Measurements from ENCODE around the gene RIC8A.
"Not testable (repeated sequence)": the region's sequence is repeated elsewhere in the genome, so short reads cannot be mapped to it uniquely, and the experiment has no call there.

RIC8A gene

DNA sequence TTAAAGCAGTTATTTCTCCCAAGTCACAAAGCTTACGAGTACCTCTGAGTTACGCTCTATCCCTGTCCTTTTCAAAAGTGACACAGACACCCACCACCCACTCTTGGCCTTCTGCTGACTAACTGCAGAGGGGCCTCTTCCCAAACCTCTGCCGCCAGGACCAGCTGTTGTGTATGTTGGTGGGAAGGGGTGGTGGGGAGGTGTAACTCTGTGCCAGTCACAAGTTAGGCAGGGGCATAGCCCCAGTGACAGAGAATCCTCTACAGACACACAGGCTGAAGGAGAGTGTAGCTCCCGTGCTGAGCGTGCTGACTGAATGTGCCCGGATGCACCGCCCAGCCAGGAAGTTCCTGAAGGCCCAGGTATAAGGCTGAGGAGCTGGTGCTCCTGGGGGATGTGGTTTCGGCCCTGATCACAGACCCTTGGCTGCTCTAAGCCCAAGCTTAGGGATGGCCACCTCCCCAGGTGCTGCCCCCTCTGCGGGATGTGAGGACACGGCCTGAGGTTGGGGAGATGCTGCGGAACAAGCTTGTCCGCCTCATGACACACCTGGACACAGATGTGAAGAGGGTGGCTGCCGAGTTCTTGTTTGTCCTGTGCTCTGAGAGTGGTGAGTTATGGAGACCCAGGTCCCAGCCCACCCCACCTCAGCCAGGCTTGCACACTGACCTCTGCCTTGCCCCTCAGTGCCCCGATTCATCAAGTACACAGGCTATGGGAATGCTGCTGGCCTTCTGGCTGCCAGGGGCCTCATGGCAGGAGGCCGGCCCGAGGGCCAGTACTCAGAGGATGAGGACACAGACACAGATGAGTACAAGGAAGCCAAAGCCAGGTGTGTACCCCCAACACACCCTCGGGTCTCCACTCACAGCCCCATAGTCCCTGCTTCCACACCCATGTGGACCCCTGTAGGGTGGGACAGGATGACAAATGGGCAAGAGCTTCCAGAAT, 4.9 kb downstream of the RIC8A start:
- Histone ChIP-seq H3K9me3 (ENCODE audit: insufficient read depth, low read depth, low read length) (no peaks in the 10 kb centered on the region), H3K4me3 (ENCODE audit: low read length) (no peak overlapping the region), H3K4me1 (ENCODE audit: insufficient read depth, low read length) (no peaks in the 10 kb centered on the region), H3K9ac (ENCODE audit: low read depth, low read length) (no peak overlapping the region), H3K36me3 (ENCODE audit: insufficient read depth, low read length) (peaks cover 69% of the 10 kb centered on the region), H3K27me3 (ENCODE audit: insufficient read depth, low read length) (no peaks in the 10 kb centered on the region), H3K27ac (ENCODE audit: low read depth, low read length) (no peak overlapping the region)
- 95% methylated on average over 17 of the region's 17 CpGs for WGBS

DNA sequence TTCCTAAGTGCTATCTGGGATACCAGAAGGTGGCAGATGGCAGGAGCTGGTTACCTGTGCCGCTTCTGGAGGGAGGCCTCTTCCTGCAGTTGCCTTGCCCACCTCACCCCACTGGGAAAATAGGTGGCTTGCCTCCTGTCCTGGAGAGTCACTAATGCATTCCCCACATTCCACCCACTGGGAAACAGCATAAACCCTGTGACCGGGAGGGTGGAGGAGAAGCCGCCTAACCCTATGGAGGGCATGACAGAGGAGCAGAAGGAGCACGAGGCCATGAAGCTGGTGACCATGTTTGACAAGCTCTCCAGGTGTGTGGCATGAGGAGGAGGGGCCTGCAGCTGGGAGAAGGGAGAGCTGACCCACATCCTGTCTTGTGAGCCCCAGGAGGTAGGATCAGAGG, 5.6 kb downstream of the RIC8A start:
- no peak overlapping the region for H3K4me3 ChIP-seq (ENCODE audit: low read length)
- no peak overlapping the region for H3K9ac ChIP-seq (ENCODE audit: low read depth, low read length)
- WGBS = 97% methylated on average over 4 of the region's 4 CpGs
- H3K27me3 ChIP-seq (ENCODE audit: insufficient read depth, low read length) = no peaks in the 10 kb centered on the region
- H3K36me3 ChIP-seq (ENCODE audit: insufficient read depth, low read length) = peaks cover 69% of the 10 kb centered on the region
- no peaks in the 10 kb centered on the region for H3K9me3 ChIP-seq (ENCODE audit: insufficient read depth, low read depth, low read length)
- no peaks in the 10 kb centered on the region for H3K4me1 ChIP-seq (ENCODE audit: insufficient read depth, low read length)
- no peak overlapping the region for H3K27ac ChIP-seq (ENCODE audit: low read depth, low read length)

DNA sequence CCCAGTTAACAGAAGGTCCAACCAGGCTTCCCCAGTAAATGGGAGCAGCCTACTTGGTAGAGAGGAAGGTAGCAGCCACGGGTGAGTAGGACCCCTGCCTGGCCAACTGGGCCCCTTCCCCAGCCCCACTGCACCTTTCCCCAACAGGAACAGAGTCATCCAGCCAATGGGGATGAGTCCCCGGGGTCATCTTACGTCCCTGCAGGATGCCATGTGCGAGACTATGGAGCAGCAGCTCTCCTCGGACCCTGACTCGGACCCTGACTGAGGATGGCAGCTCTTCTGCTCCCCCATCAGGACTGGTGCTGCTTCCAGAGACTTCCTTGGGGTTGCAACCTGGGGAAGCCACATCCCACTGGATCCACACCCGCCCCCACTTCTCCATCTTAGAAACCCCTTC, 6.6 kb downstream of the RIC8A start:
- no peaks in the 10 kb centered on the region for H3K4me1 ChIP-seq (ENCODE audit: insufficient read depth, low read length)
- H3K27me3 ChIP-seq (ENCODE audit: insufficient read depth, low read length) = no peaks in the 10 kb centered on the region
- no peak overlapping the region for H3K9ac ChIP-seq (ENCODE audit: low read depth, low read length)
- H3K36me3 ChIP-seq (ENCODE audit: insufficient read depth, low read length) = peaks cover 73% of the 10 kb centered on the region
- H3K4me3 ChIP-seq (ENCODE audit: low read length) = no peak overlapping the region
- 93% methylated on average over 7 of the region's 7 CpGs for WGBS
- H3K27ac ChIP-seq (ENCODE audit: low read depth, low read length) = no peak overlapping the region
- no peaks in the 10 kb centered on the region for H3K9me3 ChIP-seq (ENCODE audit: insufficient read depth, low read depth, low read length)

DNA sequence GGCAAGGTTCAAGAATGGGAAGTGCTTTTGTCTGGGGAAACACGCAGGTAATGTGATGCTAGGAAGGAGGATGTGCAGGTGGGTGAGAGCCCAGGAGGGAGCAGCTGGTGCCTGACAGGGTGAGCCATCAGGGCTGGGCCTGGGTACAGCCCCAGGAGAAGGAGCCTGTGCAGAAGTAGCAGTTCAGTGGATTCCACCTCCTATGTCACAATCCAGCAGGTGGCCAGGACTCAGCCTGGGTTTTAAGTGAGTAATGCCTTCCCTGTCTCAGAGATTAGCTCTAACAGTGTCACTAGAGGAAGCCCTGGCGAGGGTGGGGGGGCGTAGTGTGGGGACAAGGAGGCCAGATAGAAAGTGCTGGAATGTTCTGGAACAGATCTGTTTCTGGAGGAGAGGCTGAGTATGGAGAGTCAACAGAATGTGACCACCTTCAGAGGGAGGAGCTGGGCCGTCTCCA, 8.1 kb downstream of the RIC8A start:
- no peak overlapping the region for H3K4me3 ChIP-seq (ENCODE audit: low read length)
- 88% methylated on average over 4 of the region's 4 CpGs for WGBS
- no peaks in the 10 kb centered on the region for H3K9me3 ChIP-seq (ENCODE audit: insufficient read depth, low read depth, low read length)
- H3K36me3 ChIP-seq (ENCODE audit: insufficient read depth, low read length) = peaks cover 61% of the 10 kb centered on the region
- H3K9ac ChIP-seq (ENCODE audit: low read depth, low read length) = no peak overlapping the region
- no peak overlapping the region for H3K27ac ChIP-seq (ENCODE audit: low read depth, low read length)
- H3K4me1 ChIP-seq (ENCODE audit: insufficient read depth, low read length) = no peaks in the 10 kb centered on the region
- no peaks in the 10 kb centered on the region for H3K27me3 ChIP-seq (ENCODE audit: insufficient read depth, low read length)

DNA sequence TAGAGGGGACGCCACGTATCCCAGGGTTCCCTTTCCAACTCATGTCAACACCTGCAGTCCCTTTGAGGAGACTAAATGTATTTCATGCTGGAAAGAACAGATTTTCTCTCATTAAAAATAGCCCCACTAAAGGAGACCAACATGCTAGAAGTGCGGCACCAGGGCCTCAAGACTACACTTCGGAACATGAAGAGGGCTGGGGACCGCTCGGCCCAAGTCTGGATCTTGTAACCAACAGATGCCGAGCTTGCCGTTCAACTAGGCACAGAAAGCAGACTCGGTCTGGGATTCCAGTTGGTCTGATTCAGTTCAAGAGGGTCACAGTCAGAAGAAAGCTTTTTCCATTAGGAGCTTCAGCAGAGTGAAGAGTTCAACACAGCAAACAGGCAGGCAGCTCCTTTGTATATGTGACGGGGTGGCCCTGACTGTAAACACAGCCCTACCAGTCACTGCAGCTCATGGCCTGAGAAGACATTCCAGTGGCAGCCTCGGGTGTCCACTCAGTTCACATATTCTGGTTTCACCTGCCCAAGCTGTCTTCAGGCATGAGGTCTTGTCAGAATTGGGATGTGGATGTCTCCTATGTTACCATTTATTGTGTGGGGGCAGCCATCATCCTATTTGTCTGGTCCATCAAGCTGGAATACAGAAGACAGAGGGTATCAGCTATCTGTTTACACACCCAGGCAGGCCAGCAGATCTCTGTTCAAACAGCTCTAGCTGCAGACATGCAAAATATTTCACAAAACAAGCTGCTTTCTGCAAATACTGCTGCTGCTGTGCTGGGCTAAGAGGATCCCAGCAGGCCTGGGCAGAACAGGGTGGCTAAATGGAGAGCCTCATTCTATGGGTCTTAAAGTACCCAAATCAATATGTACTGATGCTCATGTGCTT, 8.8 kb downstream of the RIC8A start:
- Histone ChIP-seq H3K27me3 (ENCODE audit: insufficient read depth, low read length) (no peaks in the 10 kb centered on the region), H3K4me3 (ENCODE audit: low read length) (no peak overlapping the region), H3K4me1 (ENCODE audit: insufficient read depth, low read length) (no peaks in the 10 kb centered on the region), H3K9ac (ENCODE audit: low read depth, low read length) (no peak overlapping the region), H3K27ac (ENCODE audit: low read depth, low read length) (no peak overlapping the region), H3K36me3 (ENCODE audit: insufficient read depth, low read length) (peaks cover 54% of the 10 kb centered on the region), H3K9me3 (ENCODE audit: insufficient read depth, low read depth, low read length) (no peaks in the 10 kb centered on the region)
- 92% methylated on average over 11 of the region's 11 CpGs for WGBS

DNA sequence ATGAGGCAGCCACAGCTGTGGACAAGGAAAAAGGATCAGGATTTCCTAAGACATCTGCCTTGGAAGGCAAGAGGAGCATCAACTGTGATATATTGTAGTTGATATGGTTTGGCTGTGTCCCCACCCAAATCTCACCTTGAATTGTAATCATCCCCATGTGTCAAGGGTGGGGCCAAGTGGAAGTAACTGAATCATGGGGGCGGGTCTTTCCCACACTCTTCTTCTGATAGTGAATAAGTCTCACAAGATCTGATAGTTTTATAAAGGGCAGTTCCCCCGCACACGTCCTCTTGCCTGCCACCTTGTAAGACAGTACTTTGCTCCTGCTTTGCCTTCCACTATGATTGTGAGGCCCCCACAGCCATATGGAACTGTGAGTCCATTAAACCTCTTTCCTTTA, 10.2 kb downstream of the RIC8A start:
- Histone ChIP-seq H3K9me3 (ENCODE audit: insufficient read depth, low read depth, low read length) (no peaks in the 10 kb centered on the region), H3K9ac (ENCODE audit: low read depth, low read length) (no peak overlapping the region), H3K4me1 (ENCODE audit: insufficient read depth, low read length) (no peaks in the 10 kb centered on the region), H3K4me3 (ENCODE audit: low read length) (no peak overlapping the region), H3K27ac (ENCODE audit: low read depth, low read length) (no peak overlapping the region), H3K36me3 (ENCODE audit: insufficient read depth, low read length) (peaks cover 40% of the 10 kb centered on the region), H3K27me3 (ENCODE audit: insufficient read depth, low read length) (no peaks in the 10 kb centered on the region)
- 96% methylated on average over 3 of the region's 3 CpGs for WGBS

DNA sequence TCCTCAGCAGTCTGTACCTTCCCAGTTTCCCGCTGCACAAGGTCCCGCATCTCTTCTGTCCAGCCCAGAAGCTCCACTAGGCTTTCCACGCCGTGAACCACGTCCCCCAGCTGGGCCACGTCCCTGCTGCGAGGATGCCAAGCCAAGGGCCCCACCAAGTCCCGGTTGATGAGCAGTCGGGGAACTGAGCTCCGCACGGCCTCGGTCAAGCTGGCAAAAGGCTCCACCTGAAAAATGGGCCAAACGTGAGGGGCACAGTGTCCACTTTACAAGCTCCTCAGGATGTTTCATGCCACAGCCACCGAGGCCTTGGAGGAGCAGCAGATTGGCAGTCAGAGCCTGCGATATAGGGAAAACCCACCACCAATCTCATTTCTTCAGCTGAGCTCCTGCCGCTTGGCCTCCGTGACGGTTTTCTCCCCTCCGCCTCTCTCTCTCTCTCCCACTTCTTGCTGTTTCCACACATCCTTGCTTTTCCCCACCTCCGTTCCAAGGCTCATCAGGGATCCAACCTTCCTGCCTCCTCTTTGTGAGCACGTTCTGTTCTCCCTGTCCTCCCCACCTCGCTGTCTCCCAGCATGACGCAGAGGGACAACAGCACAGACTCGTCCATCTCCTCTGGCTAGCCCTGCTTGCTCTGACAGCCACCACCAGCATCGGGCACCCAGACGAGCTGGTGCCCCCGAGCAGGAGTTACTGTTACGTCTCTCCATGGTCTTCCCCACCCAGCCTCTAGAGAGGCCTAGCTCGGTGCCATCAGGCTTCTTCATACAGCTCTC, 11.5 kb downstream of the RIC8A start:
- 93% methylated on average over 29 of the region's 29 CpGs for WGBS
- Histone ChIP-seq H3K9me3 (ENCODE audit: insufficient read depth, low read depth, low read length) (no peaks in the 10 kb centered on the region), H3K27me3 (ENCODE audit: insufficient read depth, low read length) (no peaks in the 10 kb centered on the region), H3K9ac (ENCODE audit: low read depth, low read length) (no peak overlapping the region), H3K27ac (ENCODE audit: low read depth, low read length) (no peak overlapping the region), H3K4me3 (ENCODE audit: low read length) (no peak overlapping the region), H3K4me1 (ENCODE audit: insufficient read depth, low read length) (no peaks in the 10 kb centered on the region), H3K36me3 (ENCODE audit: insufficient read depth, low read length) (peaks cover 28% of the 10 kb centered on the region)

DNA sequence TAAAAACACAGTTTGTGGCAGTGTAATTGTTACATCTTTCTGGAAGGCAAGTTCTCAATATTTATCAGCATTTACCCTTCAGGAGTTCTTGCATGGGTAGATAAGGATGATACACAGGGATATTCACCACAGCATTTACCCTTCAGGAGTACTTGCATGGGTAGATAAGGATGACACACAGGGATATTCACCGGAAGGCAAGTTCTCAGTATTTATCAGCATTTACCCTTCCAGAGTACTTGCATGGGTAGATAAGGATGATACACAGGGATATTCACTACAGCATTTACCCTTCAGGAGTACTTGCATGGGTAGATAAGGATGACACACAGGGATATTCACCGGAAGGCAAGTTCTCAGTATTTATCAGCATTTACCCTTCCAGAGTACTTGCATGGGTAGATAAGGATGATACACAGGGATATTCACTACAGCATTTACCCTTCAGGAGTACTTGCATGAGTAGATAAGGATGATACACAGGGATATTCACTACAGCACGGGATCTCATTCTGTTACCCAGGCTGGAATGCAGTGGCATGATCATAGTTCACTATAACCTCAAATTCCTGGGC, 13.2 kb downstream of the RIC8A start:
- not testable (repeated sequence) for H3K27ac ChIP-seq (ENCODE audit: low read depth, low read length); H3K27me3 ChIP-seq (ENCODE audit: insufficient read depth, low read length); H3K4me3 ChIP-seq (ENCODE audit: low read length); H3K9ac ChIP-seq (ENCODE audit: low read depth, low read length); H3K4me1 ChIP-seq (ENCODE audit: insufficient read depth, low read length); H3K9me3 ChIP-seq (ENCODE audit: insufficient read depth, low read depth, low read length)
- H3K36me3 ChIP-seq (ENCODE audit: insufficient read depth, low read length) = peaks cover 11% of the 10 kb centered on the region
- WGBS = 97% methylated on average over 1 of the region's 3 CpGs

DNA sequence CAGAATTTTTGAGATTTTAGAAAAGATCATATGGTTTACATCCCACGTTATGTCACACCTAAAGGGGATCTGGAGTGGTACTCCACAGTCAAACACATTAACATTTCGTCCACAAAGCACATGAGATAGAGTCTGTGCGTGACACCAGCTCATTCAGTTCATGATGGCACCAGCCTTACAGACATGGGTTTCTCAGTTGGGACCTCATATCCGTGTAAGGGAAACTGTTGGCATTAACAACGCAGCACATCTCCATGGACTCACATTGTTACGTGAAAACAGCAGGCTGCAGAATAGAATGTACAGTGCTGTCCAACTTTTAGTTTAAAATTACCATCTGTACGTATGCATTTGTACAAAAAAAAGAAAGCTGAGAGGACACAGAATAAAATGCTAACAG, 14.0 kb downstream of the RIC8A start:
- Histone ChIP-seq H3K9me3 (ENCODE audit: insufficient read depth, low read depth, low read length) (no peaks in the 10 kb centered on the region), H3K36me3 (ENCODE audit: insufficient read depth, low read length) (peaks cover 4% of the 10 kb centered on the region), H3K27ac (ENCODE audit: low read depth, low read length) (no peak overlapping the region), H3K27me3 (ENCODE audit: insufficient read depth, low read length) (no peaks in the 10 kb centered on the region), H3K4me1 (ENCODE audit: insufficient read depth, low read length) (no peaks in the 10 kb centered on the region), H3K9ac (ENCODE audit: low read depth, low read length) (no peak overlapping the region), H3K4me3 (ENCODE audit: low read length) (no peak overlapping the region)
- WGBS = 92% methylated on average over 7 of the region's 7 CpGs

DNA sequence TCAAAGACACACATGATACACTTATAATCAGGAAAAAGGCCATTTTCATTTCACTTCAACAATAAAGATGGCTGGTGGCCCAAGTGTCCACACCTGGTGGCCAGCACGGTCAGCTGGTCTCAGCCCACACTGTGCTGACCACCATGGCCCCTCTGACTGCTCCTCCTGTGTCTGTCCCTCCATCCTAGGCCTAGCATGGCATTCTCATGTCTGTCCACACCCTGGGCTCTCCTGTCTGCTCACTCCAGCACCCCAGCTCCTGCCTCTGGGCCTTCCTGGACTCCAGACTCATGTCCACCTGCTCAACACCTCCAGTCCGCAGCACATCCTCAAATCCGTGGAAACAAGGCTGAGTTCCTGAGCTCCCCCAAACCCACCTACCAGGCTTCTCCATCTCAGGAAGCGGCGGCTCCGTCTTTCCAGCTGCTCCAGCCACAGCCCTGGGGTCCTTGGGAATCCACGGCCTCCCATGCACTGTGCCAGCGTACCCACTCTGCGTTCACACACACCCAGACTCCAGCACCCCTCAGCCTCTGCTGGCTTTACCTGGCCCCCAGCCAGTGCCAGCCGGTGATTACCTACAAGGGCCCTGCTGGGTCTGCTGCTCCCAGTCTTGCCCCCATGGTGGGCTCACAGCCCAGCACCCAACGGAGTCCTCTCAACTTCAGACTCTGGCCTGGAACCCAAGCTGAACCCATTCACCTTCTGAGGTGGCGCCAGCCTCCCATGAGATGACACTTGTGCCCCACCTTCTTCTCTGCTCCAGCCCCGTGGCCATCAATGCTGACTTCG, 14.7 kb downstream of the RIC8A start:
- Histone ChIP-seq H3K27ac (ENCODE audit: low read depth, low read length) (no peak overlapping the region), H3K9ac (ENCODE audit: low read depth, low read length) (no peak overlapping the region), H3K4me3 (ENCODE audit: low read length) (no peak overlapping the region), H3K9me3 (ENCODE audit: insufficient read depth, low read depth, low read length) (no peaks in the 10 kb centered on the region), H3K4me1 (ENCODE audit: insufficient read depth, low read length) (no peaks in the 10 kb centered on the region), H3K36me3 (ENCODE audit: insufficient read depth, low read length) (peaks cover 4% of the 10 kb centered on the region), H3K27me3 (ENCODE audit: insufficient read depth, low read length) (no peaks in the 10 kb centered on the region)
- 95% methylated on average over 14 of the region's 14 CpGs for WGBS

All from HUES64 (cell line).